ENCODE data around the gene CDH23. TPM values are rescaled to one million over a fixed set of nuclear protein-coding genes. Genes with fewer than 3 reads are reported as not detected.

CDH23 gene
- total RNA-seq, 2 donors from 2014 or later, result 3.9 to 74.8 TPM

DNA sequence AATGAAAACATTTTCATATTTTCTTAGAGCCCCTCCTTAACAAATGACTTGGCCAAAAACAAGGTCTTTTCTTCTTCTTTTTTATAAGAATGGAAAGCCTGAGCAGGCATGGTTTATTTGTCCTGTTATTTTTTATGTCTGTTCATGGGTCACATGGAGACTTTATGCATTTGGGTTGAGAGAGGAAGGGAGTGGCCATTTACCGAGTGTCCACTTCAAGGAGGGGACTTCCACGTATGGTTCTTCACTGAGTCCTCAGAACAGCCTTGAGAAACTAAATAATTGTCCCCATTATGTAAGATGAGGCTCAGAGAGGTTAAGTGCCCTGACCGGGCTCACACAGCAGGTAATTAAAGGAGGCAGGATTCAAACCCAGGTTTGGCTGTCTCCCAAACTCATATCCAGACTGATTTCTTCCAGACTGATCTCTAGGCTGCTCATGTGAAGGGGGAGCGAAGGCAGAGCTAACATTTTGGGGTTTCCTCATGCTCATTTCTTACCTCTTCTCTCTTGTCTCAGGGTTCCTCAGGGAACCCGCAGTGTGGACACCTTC lies 82.2 kb downstream of the CDH23 start:
- H3K27ac ChIP-seq, result no peak overlapping the region
- WGBS, result 72% methylated on average over 5 of the region's 5 CpGs
- TF ChIP-seq POLR2A (IDR thresholded peaks at IDR 0.05) (no peak), CTCF (IDR thresholded peaks at IDR 0.05) (no peak), POLR2AphosphoS5 (IDR thresholded peaks at IDR 0.05) (no peak)
- no peaks in the 10 kb centered on the region for H3K36me3 ChIP-seq
- H3K4me1 ChIP-seq (replicated peaks), result no peaks in the 10 kb centered on the region
- no peaks in the 10 kb centered on the region for H3K27me3 ChIP-seq (replicated peaks; ENCODE audit: insufficient read depth)
- intact Hi-C loops (cut with DNase I), result no loop called here
- H3K9me3 ChIP-seq, result no peaks in the 10 kb centered on the region
- H3K4me3 ChIP-seq, result no peak overlapping the region
- no peak for DNase-seq (ENCODE audit: low spot score)

GRCh38 chr10:71479831-71480230 lies 83.1 kb downstream of the CDH23 start:
- WGBS, result 56% methylated on average over 5 of the region's 5 CpGs
- no peak for DNase-seq (ENCODE audit: low spot score)
- Histone ChIP-seq H3K4me1 (replicated peaks) (no peaks in the 10 kb centered on the region), H3K4me3 (no peak overlapping the region), H3K27me3 (replicated peaks; ENCODE audit: insufficient read depth) (no peaks in the 10 kb centered on the region), H3K36me3 (no peaks in the 10 kb centered on the region), H3K9me3 (no peaks in the 10 kb centered on the region), H3K27ac (no peak overlapping the region)
- no peak for TF ChIP-seq CTCF (IDR thresholded peaks at IDR 0.05)
- TF ChIP-seq POLR2A (IDR thresholded peaks at IDR 0.05), result no peak
- no peak for TF ChIP-seq POLR2AphosphoS5 (IDR thresholded peaks at IDR 0.05)
- intact Hi-C loops (cut with DNase I), result no loop called here

DNA sequence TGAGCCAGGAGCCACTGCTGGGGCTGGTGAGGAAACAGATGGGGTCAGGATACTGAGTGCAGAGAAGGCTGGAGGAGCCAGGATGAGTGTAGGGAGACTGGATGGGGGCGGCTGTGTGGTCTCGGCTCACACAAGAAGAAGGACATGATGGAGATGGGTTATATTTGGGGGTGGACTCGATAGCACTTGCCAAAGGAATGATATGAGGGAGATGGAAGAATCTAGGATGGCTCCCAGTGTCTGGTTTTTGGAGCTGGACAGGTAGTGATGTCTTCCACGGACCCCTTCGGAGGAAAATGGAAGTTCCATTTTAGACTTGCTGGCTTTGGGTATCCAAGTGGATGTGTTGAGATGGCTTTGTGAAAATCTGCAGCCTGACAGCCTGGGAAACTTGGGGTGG lies 83.9 kb downstream of the CDH23 start:
- Histone ChIP-seq H3K4me3 (no peak overlapping the region), H3K36me3 (no peaks in the 10 kb centered on the region), H3K9me3 (no peaks in the 10 kb centered on the region), H3K4me1 (replicated peaks) (no peaks in the 10 kb centered on the region), H3K27me3 (replicated peaks; ENCODE audit: insufficient read depth) (no peaks in the 10 kb centered on the region), H3K27ac (no peak overlapping the region)
- intact Hi-C loops (cut with DNase I), result no loop called here
- TF ChIP-seq POLR2AphosphoS5 (IDR thresholded peaks at IDR 0.05), result no peak
- TF ChIP-seq POLR2A (IDR thresholded peaks at IDR 0.05), result no peak
- TF ChIP-seq CTCF (IDR thresholded peaks at IDR 0.05), result no peak
- 85% methylated on average over 5 of the region's 5 CpGs for WGBS
- DNase-seq (ENCODE audit: low spot score), result no peak

DNA sequence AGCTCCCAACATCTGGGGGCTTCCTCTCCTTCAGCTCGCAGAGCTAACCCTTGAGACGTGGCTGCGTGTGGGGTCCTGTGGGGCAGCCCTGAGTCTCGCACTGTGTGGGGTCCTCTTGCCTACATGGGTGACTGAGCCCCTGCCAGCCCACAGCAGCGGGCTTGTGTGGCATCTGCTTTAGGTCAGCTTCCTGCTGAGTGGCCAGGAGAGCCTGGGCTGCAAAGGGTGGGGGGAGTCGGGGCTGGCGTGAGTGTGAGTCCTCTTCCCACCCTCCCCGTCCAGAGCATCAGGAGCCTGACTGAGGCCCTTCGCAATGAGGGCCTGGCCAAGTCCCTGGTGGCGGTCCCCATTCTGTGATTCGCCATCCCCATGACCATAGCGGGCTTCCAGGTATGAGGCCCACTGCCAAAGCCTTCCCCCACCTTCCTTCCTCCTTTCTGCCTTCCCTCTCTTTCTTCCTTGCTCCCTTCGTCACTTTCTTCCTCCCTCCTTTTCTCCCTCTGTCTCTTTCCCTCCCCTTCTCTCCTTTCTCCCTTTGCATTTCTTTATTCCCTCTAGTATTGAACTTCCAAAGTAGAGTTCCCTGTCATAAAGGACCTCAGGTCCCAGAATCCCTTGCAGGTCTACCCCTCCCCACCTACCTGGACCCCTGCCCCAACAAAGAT lies 85.2 kb downstream of the CDH23 start:
- Histone ChIP-seq H3K9me3 (no peaks in the 10 kb centered on the region), H3K27me3 (replicated peaks; ENCODE audit: insufficient read depth) (no peaks in the 10 kb centered on the region), H3K4me1 (replicated peaks) (no peaks in the 10 kb centered on the region), H3K4me3 (no peak overlapping the region), H3K36me3 (no peaks in the 10 kb centered on the region), H3K27ac (no peak overlapping the region)
- WGBS, result 93% methylated on average over 13 of the region's 13 CpGs
- no peak for TF ChIP-seq CTCF (IDR thresholded peaks at IDR 0.05)
- TF ChIP-seq POLR2A (IDR thresholded peaks at IDR 0.05), result no peak
- TF ChIP-seq POLR2AphosphoS5 (IDR thresholded peaks at IDR 0.05), result no peak
- intact Hi-C loops (cut with DNase I), result no loop called here
- no peak for DNase-seq (ENCODE audit: low spot score)

DNA sequence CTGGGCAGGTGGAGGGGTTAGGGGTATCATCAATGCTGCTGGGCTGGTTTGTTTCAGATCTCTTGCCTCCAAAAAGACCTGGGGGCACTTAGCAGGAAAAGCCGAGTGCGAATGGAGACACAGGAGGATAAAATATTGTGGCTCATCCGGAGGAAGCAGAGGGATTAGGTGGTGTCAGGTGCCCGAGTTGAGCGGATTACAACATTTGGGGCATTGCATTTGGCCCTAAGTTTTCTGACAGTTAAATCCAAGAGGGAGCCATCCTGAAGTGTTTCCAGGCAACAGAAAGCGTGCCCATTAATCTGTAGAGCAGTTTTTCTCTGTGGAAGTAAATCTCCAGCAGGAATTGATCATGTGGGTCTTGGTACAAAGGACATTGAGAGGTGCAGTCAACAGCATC lies 85.9 kb downstream of the CDH23 start:
- Histone ChIP-seq H3K4me3 (no peak overlapping the region), H3K9me3 (no peaks in the 10 kb centered on the region), H3K27me3 (replicated peaks; ENCODE audit: insufficient read depth) (no peaks in the 10 kb centered on the region), H3K4me1 (replicated peaks) (no peaks in the 10 kb centered on the region), H3K36me3 (no peaks in the 10 kb centered on the region), H3K27ac (no peak overlapping the region)
- WGBS, result 89% methylated on average over 6 of the region's 6 CpGs
- TF ChIP-seq POLR2A (IDR thresholded peaks at IDR 0.05) (no peak), POLR2AphosphoS5 (IDR thresholded peaks at IDR 0.05) (no peak), CTCF (IDR thresholded peaks at IDR 0.05) (no peak)
- intact Hi-C loops (cut with DNase I), result no loop called here
- DNase-seq (ENCODE audit: low spot score), result no peak
